GM12878 (cell line): ENCODE results near the gene ADPRS. TPM values are rescaled to one million over a fixed set of nuclear protein-coding genes. Genes with fewer than 3 reads are reported as not detected.

ENCODE experiments used
- CBFB ChIP-seq: IDR thresholded peaks from 2 replicates; pipeline ENCODE4 v1.6.1; 2016; ENCODE audit warnings: antibody characterized with exemption, low read depth
- ELK1 ChIP-seq: IDR thresholded peaks from 2 replicates; pipeline ENCODE4 v1.6.1; 2012; ENCODE audit warnings: low read depth, low read length, improper control_type of control experiment
- IRF4 ChIP-seq: IDR thresholded peaks from 2 replicates; pipeline ENCODE4 v1.6.1; 2011; ENCODE audit warnings: low read depth, low read length
- JUNB ChIP-seq: IDR thresholded peaks from 2 replicates; pipeline ENCODE4 v1.6.1; 2016; ENCODE audit warnings: antibody characterized with exemption, mild to moderate bottlenecking
- NFIC ChIP-seq: IDR thresholded peaks from 2 replicates; pipeline ENCODE4 v1.6.1; 2012; ENCODE audit warnings: low read depth, mild to moderate bottlenecking, inconsistent platforms, low read length, moderate library complexity
- POLR2AphosphoS5 ChIP-seq: IDR thresholded peaks from 2 replicates; pipeline ENCODE4 v1.6.1; 2011; ENCODE audit warnings: mild to moderate bottlenecking, low read length, inconsistent platforms
- SREBF1 ChIP-seq: IDR thresholded peaks from 2 replicates; pipeline ENCODE4 v1.6.1; 2012; ENCODE audit warnings: mild to moderate bottlenecking, low read length
- STAT1 ChIP-seq: fragments of 450-650 bp; conservative IDR thresholded peaks from 2 replicates; pipeline ENCODE4 v1.6.1; 2014; ENCODE audit warnings: antibody characterized with exemption, mild to moderate bottlenecking
- ZBTB40 ChIP-seq: fragments of 450-650 bp; IDR thresholded peaks from 2 replicates; pipeline ENCODE4 v1.6.1; 2016; ENCODE audit warnings: mild to moderate bottlenecking, moderate library complexity, borderline replicate concordance
- ZNF687 ChIP-seq: fragments of 450-650 bp; IDR thresholded peaks from 2 replicates; pipeline ENCODE4 v1.6.1; 2017; ENCODE audit warnings: mild to moderate bottlenecking, moderate library complexity
- ZSCAN29 ChIP-seq: fragments of 450-650 bp; IDR thresholded peaks from 2 replicates; pipeline ENCODE4 v1.6.1; 2017; ENCODE audit warnings: mild to moderate bottlenecking, moderate library complexity
- polyA plus RNA-seq, 11 experiments: library from polyadenylated mRNA; depleted of rRNA in 4 of 11; unstranded in 6 of 11; stranded (reverse) in 5 of 11; fragments of >200 nt; fragmentation: Nextera tagmentation in 4 of 11; fragmentation: Illumina TruSeq in 1 of 11; extraction: Ambion mirVana in 4 of 11; extraction: Trizol in 1 of 11; gene quantifications; 1 replicate in 1 of 11; 2 replicates in 10 of 11; pipeline versions ENCODE4 v1.2.1 to v1.2.3, GENCODE V29; 2011 to 2016; ENCODE audit warnings: inconsistent platforms in 2 of 11, missing spikeins in 2 of 11, low read depth in 1 of 11
- total RNA-seq, 4 experiments: library from RNA; depleted of rRNA in 3 of 4; stranded (reverse); fragments of >200 nt in 3 of 4; fragmentation: Illumina TruSeq in 1 of 4; extraction: Trizol in 1 of 4; gene quantifications; 2 replicates each; pipeline versions ENCODE4 v1.2.1 to v1.2.3, GENCODE V29; 2013 to 2021

ADPRS gene
- total and polyA plus RNA-seq, 10 of the 15 experiments (the other 5 are each of a cell fraction or from before 2014, with no cell fraction given), result 7.6 to 57.6 (median 39.1) TPM

- TF ChIP-seq IRF4 (no peak), ELK1 (no peak), STAT1 (no peak), CBFB (no peak), JUNB (no peak), NFIC (no peak), ZBTB40 (no peak), POLR2AphosphoS5 (no peak), ZNF687 (no peak), SREBF1 (no peak), ZSCAN29 (no peak)
- TF ChIP-seq, all 136 proteins: peak for 0
These were observed 22.5 kb downstream of the ADPRS start (continued) for GRCh38 chr1:36111151-36111550.
